Type B pancreatic cell (in vitro differentiated cells): ENCODE measurements around the gene FIGLA. TPM values are rescaled to one million over a fixed set of nuclear protein-coding genes. Genes with fewer than 3 reads are reported as not detected.

Source experiments
- DNase-seq: peaks from one replicate; pipeline ENCODE4 v3.0.0; 2021; ENCODE audit warnings: mixed read lengths; ENCODE audit not compliant: unreplicated experiment; ENCODE audit errors: extremely low spot score
- H3K27ac Mint-ChIP-seq: 2 replicates; pipeline ENCODE4 v1.8.0; 2021; ENCODE audit warnings: mild to moderate bottlenecking, mixed read lengths
- H3K27me3 Mint-ChIP-seq: 2 replicates; pipeline ENCODE4 v1.8.0; 2021; ENCODE audit warnings: mixed read lengths
- H3K36me3 Mint-ChIP-seq: 2 replicates; pipeline ENCODE4 v1.8.0; 2021; ENCODE audit warnings: mixed read lengths
- H3K4me1 Mint-ChIP-seq: one replicate; pipeline ENCODE4 v1.8.0; 2021; ENCODE audit warnings: mixed read lengths; ENCODE audit not compliant: unreplicated experiment
- H3K4me3 Mint-ChIP-seq: 2 replicates; pipeline ENCODE4 v1.8.0; 2021; ENCODE audit warnings: mild to moderate bottlenecking, mixed read lengths
- H3K9me3 Mint-ChIP-seq: 2 replicates; pipeline ENCODE4 v1.8.0; 2021; ENCODE audit warnings: mixed read lengths
- total RNA-seq: library from RNA; stranded (reverse); gene quantifications from 2 replicates; pipeline ENCODE4 v1.2.1, GENCODE V29; 2021; ENCODE audit warnings: low replicate concordance
- TF ChIP-seq, protein P1 (sequence below): fragments of 200-600 bp; sonication (generic); conservative IDR thresholded peaks from 2 replicates; pipeline ENCODE4 v1.5.0; 2021; ENCODE audit warnings: antibody characterized with exemption, mild to moderate bottlenecking

The FIGLA gene
- total RNA-seq, 1 donor from 2014 or later: not detected

DNA sequence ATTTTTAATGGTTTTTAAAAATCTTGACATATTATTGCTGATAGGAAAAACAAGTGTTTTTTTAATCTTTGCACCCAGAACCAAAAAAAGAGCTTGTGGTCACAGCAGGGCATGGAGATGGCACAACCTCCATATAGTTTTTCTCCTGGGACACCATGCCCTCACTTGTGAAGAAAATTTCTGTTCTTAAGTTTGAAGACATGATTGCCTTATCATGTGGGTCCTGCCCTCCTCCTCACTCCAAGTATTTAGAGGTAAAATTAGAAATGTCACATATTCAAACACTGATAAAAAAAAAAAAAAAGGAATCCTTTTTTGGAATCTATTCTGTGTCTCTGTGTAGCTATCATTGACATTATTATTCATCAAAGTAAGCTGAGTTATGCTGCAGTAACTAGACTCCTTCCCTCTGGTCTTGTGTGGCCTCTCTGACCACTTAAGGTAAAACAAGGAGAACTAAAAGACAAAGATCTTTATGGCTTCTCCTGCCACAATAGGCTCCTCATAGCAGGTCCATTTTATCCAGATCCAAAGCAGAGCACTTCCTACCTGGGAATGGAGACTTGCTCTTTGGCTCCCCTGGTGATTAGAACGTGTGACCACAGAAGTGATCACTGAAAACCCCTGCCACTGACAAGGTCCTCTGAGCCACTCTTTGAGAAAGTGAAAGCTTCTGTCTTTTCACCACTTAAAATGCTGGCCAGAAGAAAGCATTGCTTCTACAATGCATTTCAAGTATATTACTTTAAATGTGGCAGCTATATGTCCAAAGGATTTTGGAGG lies 42.2 kb downstream of the FIGLA start:
- no peaks in the 10 kb centered on the region for H3K9me3 Mint-ChIP-seq
- TF ChIP-seq, protein P1, sequence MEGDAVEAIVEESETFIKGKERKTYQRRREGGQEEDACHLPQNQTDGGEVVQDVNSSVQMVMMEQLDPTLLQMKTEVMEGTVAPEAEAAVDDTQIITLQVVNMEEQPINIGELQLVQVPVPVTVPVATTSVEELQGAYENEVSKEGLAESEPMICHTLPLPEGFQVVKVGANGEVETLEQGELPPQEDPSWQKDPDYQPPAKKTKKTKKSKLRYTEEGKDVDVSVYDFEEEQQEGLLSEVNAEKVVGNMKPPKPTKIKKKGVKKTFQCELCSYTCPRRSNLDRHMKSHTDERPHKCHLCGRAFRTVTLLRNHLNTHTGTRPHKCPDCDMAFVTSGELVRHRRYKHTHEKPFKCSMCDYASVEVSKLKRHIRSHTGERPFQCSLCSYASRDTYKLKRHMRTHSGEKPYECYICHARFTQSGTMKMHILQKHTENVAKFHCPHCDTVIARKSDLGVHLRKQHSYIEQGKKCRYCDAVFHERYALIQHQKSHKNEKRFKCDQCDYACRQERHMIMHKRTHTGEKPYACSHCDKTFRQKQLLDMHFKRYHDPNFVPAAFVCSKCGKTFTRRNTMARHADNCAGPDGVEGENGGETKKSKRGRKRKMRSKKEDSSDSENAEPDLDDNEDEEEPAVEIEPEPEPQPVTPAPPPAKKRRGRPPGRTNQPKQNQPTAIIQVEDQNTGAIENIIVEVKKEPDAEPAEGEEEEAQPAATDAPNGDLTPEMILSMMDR: no peak
- H3K4me3 Mint-ChIP-seq: no peak overlapping the region
- DNase-seq: no peak
- H3K4me1 Mint-ChIP-seq: peaks cover 11% of the 10 kb centered on the region
- H3K27me3 Mint-ChIP-seq: peaks cover 40% of the 10 kb centered on the region
- H3K36me3 Mint-ChIP-seq: peaks cover 4% of the 10 kb centered on the region
- no peak overlapping the region for H3K27ac Mint-ChIP-seq

DNA sequence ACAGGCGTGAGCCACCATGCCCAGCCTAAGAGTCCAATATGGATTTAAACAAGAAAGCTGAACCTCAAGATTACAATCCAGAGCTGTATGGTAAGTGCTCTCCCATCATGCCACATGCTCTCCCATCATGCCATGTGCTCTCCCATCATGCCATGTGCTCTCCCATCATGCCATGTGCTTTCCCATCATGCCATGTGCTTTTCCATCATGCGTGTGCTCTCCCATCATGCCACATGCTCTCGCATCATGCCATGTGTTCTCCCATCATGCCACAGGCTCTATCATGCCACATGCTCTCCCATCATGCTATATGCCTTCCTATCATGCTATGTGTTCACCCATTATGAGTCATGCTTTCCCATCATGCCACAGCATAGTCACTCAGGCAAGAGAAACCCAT lies 43.2 kb downstream of the FIGLA start:
- peaks cover 11% of the 10 kb centered on the region for H3K4me1 Mint-ChIP-seq
- DNase-seq: no peak
- H3K9me3 Mint-ChIP-seq: no peaks in the 10 kb centered on the region
- peaks cover 40% of the 10 kb centered on the region for H3K27me3 Mint-ChIP-seq
- H3K27ac Mint-ChIP-seq: no peak overlapping the region
- H3K36me3 Mint-ChIP-seq: peaks cover 4% of the 10 kb centered on the region
- TF ChIP-seq, protein P1: no peak
- H3K4me3 Mint-ChIP-seq: no peak overlapping the region

DNA sequence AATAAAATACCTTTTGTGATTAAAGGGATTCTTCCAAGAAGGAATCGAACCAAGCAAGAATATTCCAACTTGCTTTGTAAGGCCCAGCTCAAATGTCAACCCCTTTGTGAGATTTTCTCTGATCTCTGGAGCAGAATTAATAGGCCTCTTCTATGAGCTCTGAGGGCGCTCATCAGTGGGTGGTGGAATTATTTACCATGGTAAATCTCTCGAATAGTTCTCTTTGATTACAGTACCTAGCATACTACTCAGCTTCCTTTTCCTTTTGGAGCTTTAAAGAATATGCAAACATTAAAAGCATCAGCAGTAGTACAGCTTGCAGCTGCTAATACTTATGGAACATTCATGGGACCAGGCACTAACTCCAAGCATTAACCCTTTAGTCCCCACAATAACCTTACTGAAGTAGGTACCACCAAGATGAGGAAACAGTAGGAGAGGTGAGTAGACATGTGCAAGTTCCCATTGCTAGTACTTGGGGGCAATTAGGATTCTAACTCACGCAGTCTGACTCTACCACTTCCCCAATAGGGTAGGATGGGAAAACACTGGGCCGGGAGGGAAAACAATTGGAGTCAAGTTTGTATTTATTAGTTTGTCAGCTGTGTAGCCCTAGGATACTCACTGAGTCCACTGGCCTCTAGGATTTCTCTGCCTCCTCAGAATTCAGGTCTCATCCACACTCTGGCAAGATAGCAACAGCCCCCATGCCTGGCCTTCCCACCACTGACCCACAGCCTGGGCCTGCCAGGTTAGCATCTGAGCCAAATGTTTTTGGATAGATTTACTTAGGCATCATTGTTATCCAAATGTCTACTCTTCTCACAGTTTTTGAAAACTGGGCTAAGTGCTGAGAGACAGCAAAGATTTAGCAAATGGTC lies 44.1 kb downstream of the FIGLA start:
- TF ChIP-seq, protein P1: no peak
- peaks cover 11% of the 10 kb centered on the region for H3K4me1 Mint-ChIP-seq
- peaks cover 36% of the 10 kb centered on the region for H3K27me3 Mint-ChIP-seq
- no peak overlapping the region for H3K4me3 Mint-ChIP-seq
- H3K27ac Mint-ChIP-seq: no peak overlapping the region
- no peaks in the 10 kb centered on the region for H3K9me3 Mint-ChIP-seq
- no peak for DNase-seq
- peaks cover 4% of the 10 kb centered on the region for H3K36me3 Mint-ChIP-seq

DNA sequence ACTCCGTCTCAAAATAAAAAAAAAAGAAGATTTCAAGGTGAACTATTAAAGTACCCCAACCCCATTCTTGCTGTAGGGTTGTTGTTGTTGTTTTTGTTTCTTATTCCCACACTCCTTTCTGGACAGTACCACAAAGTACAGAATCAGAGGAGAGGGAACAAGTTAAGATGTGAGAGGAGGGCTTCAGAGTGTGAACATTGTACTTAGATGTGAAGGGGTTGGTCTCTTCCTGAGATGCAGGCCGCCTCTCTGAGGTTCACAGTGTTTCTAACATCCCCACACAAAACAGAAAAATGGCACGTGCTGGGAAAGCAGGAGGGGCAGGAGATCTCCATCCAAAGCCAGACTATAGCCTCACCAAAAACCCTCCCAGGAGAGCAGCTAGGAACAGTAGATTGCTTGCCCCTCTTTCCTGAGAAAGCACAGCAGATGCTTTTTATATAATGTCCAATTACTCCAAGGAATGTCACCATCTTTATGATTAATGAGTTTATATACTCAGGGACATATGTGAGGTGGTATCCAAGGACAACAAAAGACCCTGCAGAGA lies 45.1 kb downstream of the FIGLA start:
- H3K4me3 Mint-ChIP-seq: no peak overlapping the region
- no peak overlapping the region for H3K27ac Mint-ChIP-seq
- H3K9me3 Mint-ChIP-seq: no peaks in the 10 kb centered on the region
- peaks cover 4% of the 10 kb centered on the region for H3K36me3 Mint-ChIP-seq
- TF ChIP-seq, protein P1: no peak
- H3K4me1 Mint-ChIP-seq: peaks cover 11% of the 10 kb centered on the region
- DNase-seq: no peak
- peaks cover 34% of the 10 kb centered on the region for H3K27me3 Mint-ChIP-seq

DNA sequence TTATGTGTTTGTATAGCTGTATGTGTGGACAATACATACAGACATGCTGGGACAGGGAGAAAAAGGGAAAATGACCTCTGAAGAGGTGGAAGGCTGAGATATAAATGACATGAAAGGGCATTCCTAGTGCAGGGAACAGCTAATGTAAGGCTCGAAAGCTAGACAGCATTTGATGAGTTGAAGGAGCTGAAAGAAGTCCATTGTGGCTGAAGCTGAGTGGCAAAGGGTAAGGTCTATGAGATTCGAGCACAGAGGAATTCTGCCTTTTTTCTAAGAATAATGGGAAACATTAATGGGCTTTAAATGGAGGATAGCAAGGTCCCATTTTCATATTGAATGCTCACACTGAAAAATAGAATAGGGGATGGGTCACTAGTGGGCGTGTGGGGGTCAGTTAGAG lies 46.0 kb downstream of the FIGLA start:
- TF ChIP-seq, protein P1: no peak
- no peak overlapping the region for H3K27ac Mint-ChIP-seq
- H3K27me3 Mint-ChIP-seq: peaks cover 27% of the 10 kb centered on the region
- DNase-seq: no peak
- H3K36me3 Mint-ChIP-seq: peaks cover 4% of the 10 kb centered on the region
- H3K9me3 Mint-ChIP-seq: no peaks in the 10 kb centered on the region
- H3K4me3 Mint-ChIP-seq: no peak overlapping the region
- peaks cover 11% of the 10 kb centered on the region for H3K4me1 Mint-ChIP-seq
